GM12878 (cell line): Measurements from ENCODE around the gene CCL4. TPM values are rescaled to one million over a fixed set of nuclear protein-coding genes. Genes with fewer than 3 reads are reported as not detected.
A peak's percentile ranks its signal among the peaks of the same experiment; 100 is the strongest.

Experiments
- ATAC-seq: fragments of 200-7000 bp; cut with Tn5 transposase; 3 replicates; pipeline ENCODE4 v1.9.1; 2020; ENCODE audit warnings: mild to moderate bottlenecking, moderate library complexity
- BruUV-seq: library from RNA; stranded (reverse); fragments of 400-500 nt; replicated peaks from 2 replicates; lab custom pipeline; 2021; lab: Mats Ljungman, UMichigan
- CTCF ChIA-PET: fragments of 300-600 bp; sonication (Branson Sonifier 250); formaldehyde crosslinking; extraction: SDS; loops from one replicate; lab custom pipeline; 2021; ENCODE audit warnings: inconsistent platforms; lab: Yijun Ruan, JAX
- POLR2A ChIA-PET: fragments of 350-600 bp; formaldehyde crosslinking; extraction: SDS; loops from one replicate; lab custom pipeline; 2021; ENCODE audit warnings: inconsistent platforms; lab: Charles Lee
- RAD21 ChIA-PET: fragments of 300-600 bp; sonication (Branson Sonifier 250); formaldehyde crosslinking; loops from one replicate; lab custom pipeline; 2023; ENCODE audit warnings: antibody characterized with exemption; ENCODE audit not compliant: unreplicated experiment; lab: Charles Lee
- SMC1A ChIA-PET: fragments of 300-600 bp; sonication (Branson Sonifier 250); formaldehyde crosslinking; loops from one replicate; lab custom pipeline; 2023; ENCODE audit not compliant: unreplicated experiment, uncharacterized antibody; lab: Charles Lee
- DNase-seq: peaks from one replicate; pipeline ENCODE4 v3.0.0-alpha.2; 2011; ENCODE audit warnings: low read depth, low spot score
- FAIRE-seq: peaks from 3 replicates; lab custom pipeline; 2011; peaks lifted over from hg19 to GRCh38; lab: Jason Lieb, UNC
- H2AFZ ChIP-seq: 2 replicates; pipeline ENCODE4 v1.6.0; 2011; ENCODE audit warnings: low read depth, low read length, control low read depth; ENCODE audit not compliant: control insufficient read depth
- H3K27ac ChIP-seq: 2 replicates; pipeline ENCODE4 v1.5.1; 2011; ENCODE audit warnings: control low read depth; ENCODE audit not compliant: control insufficient read depth, insufficient read depth
- H3K27me3 ChIP-seq, 2 experiments: replicated peaks in 1 of 2; 2 replicates each; pipeline versions ENCODE4 v1.6.0 to v1.6.1; 2011; ENCODE audit warnings: low read length in 1 of 2; ENCODE audit not compliant: control insufficient read depth in 2 of 2, insufficient read depth in 2 of 2
- H3K36me3 ChIP-seq, 2 experiments: 2 replicates each; pipeline ENCODE4 v1.5.1; 2011; ENCODE audit warnings: low read length in 1 of 2; ENCODE audit not compliant: control insufficient read depth in 2 of 2, insufficient read depth in 2 of 2
- H3K4me1 ChIP-seq: 2 replicates; pipeline ENCODE4 v1.6.1; 2011; ENCODE audit warnings: mild to moderate bottlenecking, low read length, moderate library complexity, mixed read lengths; ENCODE audit not compliant: control insufficient read depth, insufficient read depth
- H3K4me2 ChIP-seq: 2 replicates; pipeline ENCODE4 v1.6.0; 2011; ENCODE audit warnings: control low read depth; ENCODE audit not compliant: control insufficient read depth, insufficient read depth
- H3K4me3 ChIP-seq: fragments of 200-600 bp; sonication (generic); 2 replicates; pipeline ENCODE4 v1.5.1; 2016
- H3K79me2 ChIP-seq: 2 replicates; pipeline ENCODE4 v1.6.0; 2011; ENCODE audit warnings: low read length; ENCODE audit not compliant: control insufficient read depth, insufficient read depth
- H3K9ac ChIP-seq: 2 replicates; pipeline ENCODE4 v1.8.0; 2011; ENCODE audit warnings: low read length, control low read depth, mixed read lengths; ENCODE audit not compliant: control insufficient read depth, insufficient read depth
- H3K9me3 ChIP-seq: replicated peaks from 3 replicates; pipeline ENCODE4 v1.5.1; 2011; ENCODE audit warnings: mild to moderate bottlenecking, low read length; ENCODE audit not compliant: control insufficient read depth, insufficient read depth
- H4K20me1 ChIP-seq: 2 replicates; pipeline ENCODE4 v1.6.0; 2011; ENCODE audit not compliant: control insufficient read depth, insufficient read depth
- BMI1 ChIP-seq: fragments of 450-650 bp; IDR thresholded peaks from 2 replicates; pipeline ENCODE4 v1.6.1; 2016; ENCODE audit warnings: mild to moderate bottlenecking, moderate library complexity, borderline replicate concordance
- FOS ChIP-seq: IDR thresholded peaks from 3 replicates; pipeline ENCODE4 v1.6.1; 2011; ENCODE audit warnings: borderline replicate concordance; ENCODE audit not compliant: insufficient read length; ENCODE audit errors: extremely low read depth
- JUNB ChIP-seq: IDR thresholded peaks from 2 replicates; pipeline ENCODE4 v1.6.1; 2016; ENCODE audit warnings: antibody characterized with exemption, mild to moderate bottlenecking
- PML ChIP-seq: IDR thresholded peaks from 2 replicates; pipeline ENCODE4 v1.6.1; 2012; ENCODE audit warnings: low read length, inconsistent platforms
- POLR2AphosphoS5 ChIP-seq: IDR thresholded peaks from 2 replicates; pipeline ENCODE4 v1.6.1; 2011; ENCODE audit warnings: mild to moderate bottlenecking, low read length, inconsistent platforms
- RCOR1 ChIP-seq: conservative IDR thresholded peaks from 2 replicates; pipeline ENCODE4 v1.6.1; 2012; ENCODE audit warnings: low read depth, low read length, improper control_type of control experiment
- SMARCA5 ChIP-seq: fragments of 450-650 bp; IDR thresholded peaks from 2 replicates; pipeline ENCODE4 v1.6.1; 2017; ENCODE audit warnings: mild to moderate bottlenecking
- SMC3 ChIP-seq: IDR thresholded peaks from 2 replicates; pipeline ENCODE4 v1.6.1; 2011; ENCODE audit warnings: low read length, improper control_type of control experiment, borderline replicate concordance
- SPI1 ChIP-seq: IDR thresholded peaks from 2 replicates; pipeline ENCODE4 v1.6.1; 2011; ENCODE audit warnings: low read depth, mild to moderate bottlenecking, low read length, moderate library complexity, borderline replicate concordance; ENCODE audit not compliant: insufficient read depth
- SRF ChIP-seq, 2 experiments: IDR thresholded peaks; 2 replicates each; pipeline ENCODE4 v1.6.1; 2011; ENCODE audit warnings: low read depth in 2 of 2, low read length in 2 of 2, mild to moderate bottlenecking in 1 of 2, moderate library complexity in 1 of 2
- WGBS: methylation state at CpG from one replicate; pipeline ENCODE4 v1.1.6; 2016; ENCODE audit warnings: low lambda C conversion rate; ENCODE audit not compliant: insufficient replicate concordance, insufficient coverage; ENCODE audit errors: missing lambda C conversion rate; 5-methylcytosine and 5-hydroxymethylcytosine counted together
- in situ Hi-C: fragments of 300-500 bp; cut with MboI; formaldehyde crosslinking; loops from 9 replicates; pipeline ENCODE4 v1.14.3; 2018; ENCODE audit warnings: mixed read lengths
- intact Hi-C: fragments of 100-400 bp; cut with micrococcal nuclease; formaldehyde crosslinking; loops from one replicate; pipeline ENCODE4 v1.14.2; 2022; ENCODE audit not compliant: unreplicated experiment
- polyA plus RNA-seq, 11 experiments: library from polyadenylated mRNA; depleted of rRNA in 4 of 11; unstranded in 6 of 11; stranded (reverse) in 5 of 11; fragments of >200 nt; fragmentation: Nextera tagmentation in 4 of 11; fragmentation: Illumina TruSeq in 1 of 11; extraction: Ambion mirVana in 4 of 11; extraction: Trizol in 1 of 11; gene quantifications; 1 replicate in 1 of 11; 2 replicates in 10 of 11; pipeline versions ENCODE4 v1.2.1 to v1.2.3, GENCODE V29; 2011 to 2016; ENCODE audit warnings: inconsistent platforms in 2 of 11, missing spikeins in 2 of 11, low read depth in 1 of 11
- total RNA-seq, 4 experiments: library from RNA; depleted of rRNA in 3 of 4; stranded (reverse); fragments of >200 nt in 3 of 4; fragmentation: Illumina TruSeq in 1 of 4; extraction: Trizol in 1 of 4; gene quantifications; 2 replicates each; pipeline versions ENCODE4 v1.2.1 to v1.2.3, GENCODE V29; 2013 to 2021
- TF ChIP-seq, protein P1 (sequence below): fragments of 450-650 bp; IDR thresholded peaks from 2 replicates; pipeline ENCODE4 v1.6.1; 2017; ENCODE audit warnings: mild to moderate bottlenecking, moderate library complexity

CCL4 gene
- total and polyA plus RNA-seq, 10 of the 15 experiments (the other 5 are each of a cell fraction or from before 2014, with no cell fraction given), result 18.7 to 741 (median 79.4) TPM

DNA sequence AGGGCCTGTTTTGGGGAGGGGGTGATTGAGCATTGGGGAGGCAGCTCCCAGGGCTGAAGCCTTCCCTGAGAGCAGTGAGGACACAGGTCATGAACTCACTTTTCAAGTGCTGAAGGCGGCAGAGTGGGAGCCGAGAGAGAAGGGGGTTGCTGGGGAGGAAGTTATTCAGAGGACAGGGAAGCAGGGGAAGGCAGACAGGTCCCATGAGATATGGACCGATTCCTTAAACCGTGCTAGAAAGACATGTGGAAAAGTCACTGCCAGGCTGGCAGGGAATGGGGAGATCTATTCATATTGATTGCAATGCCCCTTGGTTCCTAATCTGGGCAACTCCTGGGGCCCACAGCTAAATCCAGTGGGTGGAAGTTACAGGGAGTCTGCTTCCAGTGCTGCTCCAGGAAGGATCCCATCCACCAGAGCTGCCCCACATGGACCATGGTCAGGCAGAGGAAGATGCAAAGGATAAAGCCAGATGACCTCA is 1.1 kb downstream of the CCL4 start:
- ChIA-PET SMC1A (interaction anchor here (0.8 to 5.5 kb wide), 10 partner anchors 13 to 126 kb away, joined by 3 to 39 read pairs (median 5); no protein-coding TSS in a partner anchor), CTCF (interaction anchor here (1.0 to 3.1 kb wide), 5 partner anchors 14 to 135 kb away, joined by 5 to 25 read pairs (median 8); partner anchors contain the start of gene CCL3), POLR2A (interaction anchor here (1.0 kb wide), 1 partner anchor 14 kb away, joined by 3 read pairs; no protein-coding TSS in a partner anchor), RAD21 (interaction anchor here (0.9 to 3.3 kb wide), 7 partner anchors 12 to 44 kb away, joined by 3 to 11 read pairs (median 6); partner anchors contain the start of gene CCL3)
- no peaks in the 10 kb centered on the region for H3K27me3 ChIP-seq
- no peak overlapping the region for H3K4me3 ChIP-seq
- no peak overlapping the region; the same call in 1 of the 2 replicates for H2AFZ ChIP-seq
- H4K20me1 ChIP-seq, result no peaks in the 10 kb centered on the region
- H3K27ac ChIP-seq, result no peak overlapping the region
- no peaks in the 10 kb centered on the region; the same call in 2 of the 3 replicates for H3K9me3 ChIP-seq
- ATAC-seq (no peak), DNase-seq (no peak), FAIRE-seq (no peak)
- intact Hi-C loops, result no loop called here
- no peaks in the 10 kb centered on the region for H3K36me3 ChIP-seq
- 60% methylated on average over 4 of the region's 4 CpGs for WGBS
- H3K4me1 ChIP-seq, result peaks cover 19% of the 10 kb centered on the region
- no peaks in the 10 kb centered on the region for H3K79me2 ChIP-seq
- no peak overlapping the region for H3K9ac ChIP-seq
- no TSS peak for BruUV-seq
- in situ Hi-C loops, result no loop called here
- TF ChIP-seq SMARCA5, result no peak
- TF ChIP-seq, all 136 proteins: peak for 0
- H3K4me2 ChIP-seq, result 0 out of 2 replicates have a peak overlapping the region, but pooled peaks have one; percentile 33

DNA sequence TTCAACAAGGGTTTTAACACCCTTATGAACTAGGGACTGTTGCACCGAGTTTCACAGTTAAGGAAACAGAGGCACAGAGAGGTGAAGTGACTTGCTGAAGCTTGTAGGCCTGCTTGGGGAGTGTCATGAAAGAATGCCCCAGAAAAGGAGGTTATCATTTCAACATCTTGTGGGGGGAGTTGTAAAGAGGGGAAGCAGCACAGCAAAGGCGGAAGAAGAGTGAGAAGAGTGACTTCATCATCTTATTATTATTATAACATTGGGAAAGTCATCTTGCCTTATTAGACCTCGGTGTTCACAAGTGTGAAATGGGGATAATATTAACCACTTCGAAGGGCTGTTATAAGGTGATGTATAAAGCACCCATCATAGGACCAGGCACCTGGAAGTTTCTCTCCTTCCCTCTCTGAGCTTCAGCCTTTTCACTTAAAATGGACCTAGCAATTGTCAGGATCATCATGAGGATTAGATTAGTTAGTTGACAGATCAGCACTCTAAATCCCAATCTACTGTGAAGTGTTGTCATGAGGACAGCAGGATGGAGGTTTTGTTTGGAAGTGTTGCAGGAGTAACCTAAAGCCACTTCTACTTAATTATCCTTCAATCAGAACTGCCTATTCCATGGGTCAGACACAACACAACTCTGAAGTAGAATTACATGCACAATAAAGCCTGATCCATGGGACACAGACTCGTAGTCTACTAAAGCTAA is 2.3 kb downstream of the CCL4 start:
- Histone ChIP-seq H3K4me3 (no peak overlapping the region), H3K27me3 (no peaks in the 10 kb centered on the region), H3K4me1 (peaks cover 19% of the 10 kb centered on the region), H4K20me1 (no peaks in the 10 kb centered on the region), H3K4me2 (no peak overlapping the region), H3K9ac (no peak overlapping the region), H3K36me3 (no peaks in the 10 kb centered on the region), H3K9me3 (peaks cover 1% of the 10 kb centered on the region; the same call in 2 of the 3 replicates), H3K27ac (no peak overlapping the region), H3K79me2 (no peaks in the 10 kb centered on the region), H2AFZ (no peak overlapping the region)
- ChIA-PET RAD21 (interaction anchor here (1.1 to 2.0 kb wide), 4 partner anchors 12 to 43 kb away, joined by 3 to 6 read pairs (median 4); no protein-coding TSS in a partner anchor), SMC1A (interaction anchor here (0.6 to 5.5 kb wide), 8 partner anchors 13 to 75 kb away, joined by 3 to 39 read pairs (median 4); partner anchors contain the start of gene CCL3), POLR2A (interaction anchor here (1.1 kb wide), 1 partner anchor 43 kb away, joined by 3 read pairs; no protein-coding TSS in a partner anchor), CTCF (interaction anchor here (1.0 to 2.1 kb wide), 4 partner anchors 12 to 137 kb away, joined by 3 to 8 read pairs (median 4); no protein-coding TSS in a partner anchor)
- in situ Hi-C loops (no loop called here), intact Hi-C loops (no loop called here)
- no peak for ATAC-seq
- FAIRE-seq, result no peak
- 90% methylated on average over 5 of the region's 5 CpGs for WGBS
- DNase-seq, result no peak
- no TSS peak for BruUV-seq
- TF ChIP-seq SRF (IDR thresholded peaks at IDR 0.05; ENCODE audit: low read depth in 2 of 2, low read length in 2 of 2), result no peak
- TF ChIP-seq, protein P1, sequence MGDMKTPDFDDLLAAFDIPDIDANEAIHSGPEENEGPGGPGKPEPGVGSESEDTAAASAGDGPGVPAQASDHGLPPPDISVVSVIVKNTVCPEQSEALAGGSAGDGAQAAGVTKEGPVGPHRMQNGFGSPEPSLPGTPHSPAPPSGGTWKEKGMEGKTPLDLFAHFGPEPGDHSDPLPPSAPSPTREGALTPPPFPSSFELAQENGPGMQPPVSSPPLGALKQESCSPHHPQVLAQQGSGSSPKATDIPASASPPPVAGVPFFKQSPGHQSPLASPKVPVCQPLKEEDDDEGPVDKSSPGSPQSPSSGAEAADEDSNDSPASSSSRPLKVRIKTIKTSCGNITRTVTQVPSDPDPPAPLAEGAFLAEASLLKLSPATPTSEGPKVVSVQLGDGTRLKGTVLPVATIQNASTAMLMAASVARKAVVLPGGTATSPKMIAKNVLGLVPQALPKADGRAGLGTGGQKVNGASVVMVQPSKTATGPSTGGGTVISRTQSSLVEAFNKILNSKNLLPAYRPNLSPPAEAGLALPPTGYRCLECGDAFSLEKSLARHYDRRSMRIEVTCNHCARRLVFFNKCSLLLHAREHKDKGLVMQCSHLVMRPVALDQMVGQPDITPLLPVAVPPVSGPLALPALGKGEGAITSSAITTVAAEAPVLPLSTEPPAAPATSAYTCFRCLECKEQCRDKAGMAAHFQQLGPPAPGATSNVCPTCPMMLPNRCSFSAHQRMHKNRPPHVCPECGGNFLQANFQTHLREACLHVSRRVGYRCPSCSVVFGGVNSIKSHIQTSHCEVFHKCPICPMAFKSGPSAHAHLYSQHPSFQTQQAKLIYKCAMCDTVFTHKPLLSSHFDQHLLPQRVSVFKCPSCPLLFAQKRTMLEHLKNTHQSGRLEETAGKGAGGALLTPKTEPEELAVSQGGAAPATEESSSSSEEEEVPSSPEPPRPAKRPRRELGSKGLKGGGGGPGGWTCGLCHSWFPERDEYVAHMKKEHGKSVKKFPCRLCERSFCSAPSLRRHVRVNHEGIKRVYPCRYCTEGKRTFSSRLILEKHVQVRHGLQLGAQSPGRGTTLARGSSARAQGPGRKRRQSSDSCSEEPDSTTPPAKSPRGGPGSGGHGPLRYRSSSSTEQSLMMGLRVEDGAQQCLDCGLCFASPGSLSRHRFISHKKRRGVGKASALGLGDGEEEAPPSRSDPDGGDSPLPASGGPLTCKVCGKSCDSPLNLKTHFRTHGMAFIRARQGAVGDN, result no peak
- no peak for TF ChIP-seq POLR2AphosphoS5
- TF ChIP-seq RCOR1, result no peak
- no peak for TF ChIP-seq SMC3
- no peak for TF ChIP-seq SPI1
- TF ChIP-seq PML, result no peak
- no peak for TF ChIP-seq FOS
- TF ChIP-seq BMI1, result no peak
- no peak for TF ChIP-seq JUNB
